Hematopoietic multipotent progenitor cell treated with erythropoietin and hydrocortisone succinate and interleukin-3 and kit ligand, for 6 days (in vitro differentiated cells): ENCODE data around the gene SPEG.

Experiments
- DNase-seq: peaks from one replicate; pipeline ENCODE4 v3.0.0-alpha.2; 2015

Gene SPEG

DNA sequence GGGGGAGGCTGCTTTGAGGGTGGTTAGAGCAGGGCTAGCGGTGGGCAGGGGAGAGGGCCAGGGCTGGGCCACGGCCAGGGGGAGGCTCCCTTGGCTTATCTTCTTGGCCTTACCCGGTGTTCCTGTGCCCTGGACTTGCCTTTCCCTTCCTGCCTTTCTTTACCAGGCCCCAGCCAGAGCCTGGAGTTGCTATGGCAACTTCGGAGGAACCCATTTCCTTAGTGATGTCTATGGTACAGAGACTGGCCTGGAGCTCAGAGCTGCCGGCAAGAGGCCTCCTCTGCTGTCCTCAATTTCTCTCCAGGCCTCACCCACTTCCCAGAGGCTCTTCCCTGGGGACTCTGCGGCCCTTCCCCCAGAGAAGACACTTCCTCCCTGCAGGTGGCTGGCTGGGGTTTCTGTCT, 11.5 kb downstream of the SPEG start:
- DNase-seq, result no peak

DNA sequence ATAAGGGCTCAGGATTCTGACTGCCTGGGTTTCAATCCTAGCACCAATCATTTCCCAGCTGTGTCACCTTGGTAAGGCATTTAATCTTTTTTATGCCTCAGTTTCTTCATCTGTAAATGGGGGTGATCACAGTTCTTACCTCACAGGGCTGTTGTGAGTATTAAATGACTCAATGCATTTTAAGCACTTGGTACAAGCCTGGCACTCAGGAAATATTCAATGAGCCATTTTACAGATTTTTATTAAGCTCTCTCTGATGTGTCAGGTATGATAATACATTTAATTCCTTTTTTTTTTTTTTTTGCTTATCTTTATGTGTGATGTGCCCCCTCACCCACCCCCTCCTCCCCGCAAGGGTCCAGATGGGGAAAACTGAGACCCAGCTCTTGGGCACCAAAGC, 12.0 kb downstream of the SPEG start:
- DNase-seq, result no peak

DNA sequence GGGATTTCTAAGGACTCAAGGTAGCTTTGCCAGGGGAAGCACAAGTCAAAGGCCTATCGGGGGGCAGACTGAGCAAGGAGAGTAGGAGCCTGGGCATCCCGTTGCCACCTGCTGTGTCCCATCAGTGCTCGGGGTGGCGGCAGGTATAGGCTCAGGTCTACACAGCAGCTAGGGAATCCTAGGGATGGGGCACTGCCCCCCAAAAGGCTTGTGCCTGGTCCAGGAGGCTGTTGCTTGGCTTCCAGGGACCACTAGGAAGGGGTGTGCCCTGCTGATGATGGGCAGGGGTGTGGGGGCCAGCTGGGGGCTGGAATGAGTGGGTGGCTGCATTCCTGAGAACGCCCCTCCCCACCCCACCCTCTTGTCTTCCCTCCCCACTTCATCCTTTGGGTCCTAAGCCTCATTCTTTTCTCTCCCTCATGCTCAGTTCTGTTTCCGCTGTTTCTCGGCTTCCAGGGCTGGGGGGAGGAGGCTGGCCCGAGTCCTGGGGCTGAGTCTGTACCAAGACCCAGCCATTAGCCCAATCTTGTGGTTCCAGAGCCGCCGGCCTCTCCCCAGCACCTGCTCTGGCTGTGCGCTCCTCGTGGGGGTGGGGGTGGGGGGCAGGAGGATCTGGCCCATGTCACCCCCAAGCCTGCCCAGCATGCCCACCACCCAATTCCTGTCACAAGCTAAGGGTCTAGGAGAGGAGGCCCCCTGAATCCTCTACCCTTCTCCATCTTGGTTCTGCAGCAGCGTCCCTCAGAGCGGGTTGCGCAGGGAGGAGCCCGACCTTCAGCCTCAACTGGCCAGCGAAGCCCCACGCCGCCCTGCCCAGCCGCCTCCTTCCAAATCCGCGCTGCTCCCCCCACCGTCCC, 12.8 kb downstream of the SPEG start:
- no peak for DNase-seq

DNA sequence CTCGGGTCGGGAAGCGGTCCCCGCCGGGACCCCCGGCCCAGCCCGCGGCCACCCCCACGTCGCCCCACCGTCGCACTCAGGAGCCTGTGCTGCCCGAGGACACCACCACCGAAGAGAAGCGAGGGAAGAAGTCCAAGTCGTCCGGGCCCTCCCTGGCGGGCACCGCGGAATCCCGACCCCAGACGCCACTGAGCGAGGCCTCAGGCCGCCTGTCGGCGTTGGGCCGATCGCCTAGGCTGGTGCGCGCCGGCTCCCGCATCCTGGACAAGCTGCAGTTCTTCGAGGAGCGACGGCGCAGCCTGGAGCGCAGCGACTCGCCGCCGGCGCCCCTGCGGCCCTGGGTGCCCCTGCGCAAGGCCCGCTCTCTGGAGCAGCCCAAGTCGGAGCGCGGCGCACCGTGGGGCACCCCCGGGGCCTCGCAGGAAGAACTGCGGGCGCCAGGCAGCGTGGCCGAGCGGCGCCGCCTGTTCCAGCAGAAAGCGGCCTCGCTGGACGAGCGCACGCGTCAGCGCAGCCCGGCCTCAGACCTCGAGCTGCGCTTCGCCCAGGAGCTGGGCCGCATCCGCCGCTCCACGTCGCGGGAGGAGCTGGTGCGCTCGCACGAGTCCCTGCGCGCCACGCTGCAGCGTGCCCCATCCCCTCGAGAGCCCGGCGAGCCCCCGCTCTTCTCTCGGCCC, 13.6 kb downstream of the SPEG start:
- DNase-seq, result no peak

DNA sequence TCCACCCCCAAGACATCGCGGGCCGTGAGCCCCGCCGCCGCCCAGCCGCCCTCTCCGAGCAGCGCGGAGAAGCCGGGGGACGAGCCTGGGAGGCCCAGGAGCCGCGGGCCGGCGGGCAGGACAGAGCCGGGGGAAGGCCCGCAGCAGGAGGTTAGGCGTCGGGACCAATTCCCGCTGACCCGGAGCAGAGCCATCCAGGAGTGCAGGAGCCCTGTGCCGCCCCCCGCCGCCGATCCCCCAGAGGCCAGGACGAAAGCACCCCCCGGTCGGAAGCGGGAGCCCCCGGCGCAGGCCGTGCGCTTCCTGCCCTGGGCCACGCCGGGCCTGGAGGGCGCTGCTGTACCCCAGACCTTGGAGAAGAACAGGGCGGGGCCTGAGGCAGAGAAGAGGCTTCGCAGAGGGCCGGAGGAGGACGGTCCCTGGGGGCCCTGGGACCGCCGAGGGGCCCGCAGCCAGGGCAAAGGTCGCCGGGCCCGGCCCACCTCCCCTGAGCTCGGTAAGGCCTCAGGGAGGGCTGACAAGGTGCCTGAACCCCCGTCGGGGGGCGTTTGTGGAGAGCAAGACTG, 14.2 kb downstream of the SPEG start:
- peak; percentile 30 for DNase-seq

DNA sequence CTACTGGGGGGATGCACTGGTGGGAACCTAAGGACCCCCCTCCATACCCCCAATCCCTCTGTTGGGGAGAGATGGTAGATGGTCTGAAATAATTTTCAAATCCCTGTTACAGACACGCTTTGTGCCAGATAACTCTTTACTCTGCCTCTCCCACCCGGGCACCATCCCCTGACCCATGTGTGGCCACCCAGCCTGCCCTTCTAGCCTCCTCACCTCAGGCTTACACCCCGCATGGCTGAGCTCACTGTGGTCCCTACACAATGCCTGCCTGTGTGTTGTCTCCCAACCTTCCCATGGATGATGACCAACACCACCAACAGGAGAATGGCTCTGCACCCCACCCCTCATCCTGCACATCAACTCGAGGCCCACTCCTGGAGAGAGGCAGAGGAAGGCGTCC, 15.0 kb downstream of the SPEG start:
- DNase-seq, result no peak

DNA sequence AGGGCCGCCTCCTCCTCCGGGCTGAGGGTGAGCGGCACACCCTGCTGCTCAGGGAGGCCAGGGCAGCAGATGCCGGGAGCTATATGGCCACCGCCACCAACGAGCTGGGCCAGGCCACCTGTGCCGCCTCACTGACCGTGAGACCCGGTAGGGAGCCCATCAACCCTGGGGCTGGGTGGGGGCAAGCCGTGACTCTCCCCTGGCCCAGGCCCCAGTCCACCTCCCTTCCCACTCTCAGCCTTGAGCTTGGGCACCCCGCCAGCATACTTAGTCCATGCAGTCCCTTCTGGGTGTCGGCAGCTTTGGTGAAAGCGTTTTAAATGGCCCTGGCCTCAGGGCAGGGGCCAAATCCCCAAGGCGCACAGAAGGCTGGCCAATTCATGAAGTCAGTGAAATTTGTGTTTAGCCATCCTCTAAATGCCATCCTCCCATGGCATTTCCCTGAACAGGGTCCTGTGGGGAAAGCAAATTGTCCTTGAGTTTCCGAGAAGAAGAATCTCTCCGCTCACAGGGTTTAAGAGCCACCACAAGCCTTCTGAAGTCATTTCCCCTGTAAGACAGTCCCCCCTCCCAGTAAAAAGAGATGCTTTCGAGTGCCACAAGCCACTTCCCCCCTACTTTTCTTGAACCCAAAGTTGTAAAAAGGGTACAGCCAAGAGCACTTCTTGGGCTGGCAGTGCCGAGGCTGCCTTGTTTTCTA, 17.2 kb downstream of the SPEG start:
- DNase-seq, result no peak

DNA sequence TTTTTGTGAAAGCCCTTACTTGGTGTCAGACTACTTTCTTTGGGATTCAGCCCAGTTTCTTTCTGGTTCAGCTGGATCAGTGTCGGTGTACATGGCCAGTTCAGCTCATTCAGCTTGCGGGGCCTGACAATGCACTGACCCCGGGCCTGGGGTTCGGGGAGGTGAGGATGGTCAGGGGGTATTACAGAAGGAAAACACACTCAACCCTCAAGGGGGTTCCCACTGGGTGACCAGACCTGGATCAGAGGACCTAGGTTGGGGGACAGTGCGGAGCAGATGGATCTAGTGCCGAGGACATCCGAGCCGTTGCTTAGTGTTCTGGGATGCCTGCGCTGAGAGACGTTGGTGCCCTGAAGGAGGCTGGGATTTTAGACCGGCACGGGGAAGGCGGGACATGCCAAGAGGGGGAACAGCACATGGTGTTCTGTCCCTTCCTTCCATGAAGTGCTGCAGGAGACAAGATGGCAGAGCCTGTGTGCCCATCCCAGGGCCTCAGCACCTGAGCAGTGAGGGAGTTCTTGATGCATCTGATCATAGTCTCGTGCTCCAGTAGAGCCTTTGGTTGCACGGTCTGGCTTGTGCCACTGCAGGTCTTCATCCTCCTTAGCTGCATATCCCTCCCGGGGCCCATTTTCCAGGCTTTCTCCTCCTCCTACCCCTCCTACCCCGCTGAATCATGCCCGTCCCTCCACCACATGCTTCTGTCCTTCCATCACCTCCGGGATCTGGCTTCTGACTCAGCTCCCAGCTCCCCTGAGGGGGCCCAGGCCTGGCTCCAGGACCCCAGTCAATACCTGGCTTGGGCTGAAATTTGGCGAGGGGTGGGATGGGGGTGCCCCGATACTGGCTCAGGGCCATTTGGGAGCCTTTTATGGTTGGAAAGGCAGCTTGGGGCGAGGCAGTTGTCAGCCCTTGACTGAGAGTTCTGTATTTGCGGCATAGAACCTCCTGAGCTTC, 18.0 kb downstream of the SPEG start:
- DNase-seq, result no peak

DNA sequence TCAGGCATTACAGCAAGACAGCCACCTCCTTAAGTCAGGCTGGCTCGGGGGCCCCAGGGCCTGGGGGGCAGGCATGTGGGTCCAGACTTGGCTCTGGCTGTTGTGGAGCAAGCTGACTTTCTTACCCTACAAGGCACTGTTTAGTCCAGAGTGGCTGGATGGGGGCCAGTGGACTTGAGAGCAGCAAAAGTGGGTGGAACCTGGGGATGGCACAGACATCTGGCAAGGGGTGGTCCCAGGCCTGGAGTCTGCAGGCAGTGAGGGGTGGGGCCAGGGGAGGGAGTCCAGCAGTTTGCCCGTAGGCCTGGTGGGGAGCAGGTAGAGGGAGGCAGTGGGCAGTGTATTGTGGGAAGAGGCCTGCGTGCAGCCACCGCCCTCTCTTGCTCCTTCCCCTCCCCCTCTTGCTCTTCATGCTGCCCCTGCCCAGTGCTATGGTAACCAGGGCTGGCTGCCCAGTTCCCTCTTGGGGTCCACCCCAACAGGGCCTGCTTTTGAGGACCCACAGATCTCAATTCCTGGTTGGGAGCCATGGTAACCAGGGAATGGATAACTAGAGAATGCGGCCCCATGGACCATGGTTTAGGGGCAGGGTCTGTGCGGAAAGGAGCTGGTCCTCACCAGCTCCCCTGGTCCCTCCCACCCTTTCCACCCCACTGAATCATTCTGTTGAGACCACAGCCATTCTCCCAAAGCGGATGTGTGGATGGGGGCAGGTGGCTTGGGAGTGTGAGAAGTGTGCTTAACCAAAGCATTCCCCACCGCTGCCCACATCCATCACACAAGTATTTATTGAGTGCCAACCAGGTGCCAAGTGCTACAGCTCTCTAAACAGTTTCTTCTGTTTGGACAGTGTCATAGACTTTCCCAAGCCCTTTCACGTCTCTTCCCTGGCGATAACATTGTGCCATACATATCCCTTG, 19.3 kb downstream of the SPEG start:
- DNase-seq, result no peak

DNA sequence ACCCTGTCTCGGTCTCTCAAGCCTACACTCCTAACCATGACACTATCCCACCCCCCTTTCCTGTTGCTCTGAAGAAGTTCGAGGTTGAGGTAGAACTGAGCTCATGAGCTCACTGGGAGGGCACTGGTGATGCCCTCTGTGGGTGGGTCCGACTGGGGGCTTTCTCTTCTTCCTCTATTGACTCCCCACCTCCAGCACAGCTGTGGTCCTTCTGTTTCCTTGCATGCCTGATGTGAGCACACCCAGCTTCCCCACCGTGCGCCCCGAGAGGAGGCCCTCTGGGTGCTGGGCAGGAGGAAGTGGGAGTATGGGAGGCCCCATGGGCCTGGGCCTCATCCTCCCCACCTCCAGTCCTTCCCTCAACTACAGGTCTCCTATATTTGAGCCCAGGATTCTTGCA, 20.9 kb downstream of the SPEG start:
- DNase-seq, result no peak

DNA sequence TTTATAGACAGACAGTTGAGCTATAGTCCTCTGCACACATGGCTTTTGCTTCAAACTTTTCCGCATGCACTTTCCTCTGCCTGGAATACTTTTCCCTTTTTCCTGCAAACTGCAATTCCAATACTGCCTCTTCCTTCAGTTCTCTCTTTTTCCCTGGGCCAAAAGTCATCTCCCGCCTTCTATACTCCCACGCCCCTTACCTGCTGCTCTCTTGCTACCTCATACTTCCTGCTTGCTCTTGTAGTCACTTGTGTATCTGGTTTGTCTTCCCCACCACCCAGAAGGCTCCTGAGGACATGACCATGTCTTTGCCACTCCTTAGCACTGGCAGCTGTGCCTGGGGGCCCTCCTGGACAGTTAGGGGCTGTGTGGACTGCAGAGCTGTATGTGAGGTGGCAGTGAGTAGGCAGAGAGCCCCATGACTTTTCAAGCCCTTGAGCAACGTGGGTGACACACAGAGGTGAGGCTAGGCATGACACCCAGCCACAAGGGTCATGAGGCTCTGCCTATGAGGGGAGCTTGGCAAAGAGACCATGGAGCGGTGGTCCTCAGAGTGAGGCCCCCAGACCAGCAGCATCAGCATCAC, 23.2 kb downstream of the SPEG start:
- DNase-seq, result peak; percentile 63

DNA sequence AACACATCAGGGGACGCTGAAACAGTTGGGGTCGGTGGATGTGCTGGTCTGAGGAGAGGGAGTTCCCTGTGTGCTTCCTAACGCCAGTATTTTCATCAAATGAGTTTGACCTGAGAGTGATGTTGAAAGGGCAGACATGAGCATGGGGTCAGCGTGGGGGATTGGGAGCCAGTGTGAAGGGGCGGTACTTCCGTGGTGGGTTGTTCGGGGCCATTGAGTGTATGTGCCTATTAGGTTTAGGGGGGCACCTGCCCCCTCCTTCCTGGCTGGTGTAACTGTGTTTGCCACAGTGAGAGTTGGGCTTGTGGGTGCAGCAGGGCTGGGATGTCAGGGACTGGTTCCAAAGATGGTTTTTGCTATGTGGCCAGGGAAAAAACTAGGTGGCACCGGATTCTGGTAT, 24.4 kb downstream of the SPEG start:
- DNase-seq, result no peak

DNA sequence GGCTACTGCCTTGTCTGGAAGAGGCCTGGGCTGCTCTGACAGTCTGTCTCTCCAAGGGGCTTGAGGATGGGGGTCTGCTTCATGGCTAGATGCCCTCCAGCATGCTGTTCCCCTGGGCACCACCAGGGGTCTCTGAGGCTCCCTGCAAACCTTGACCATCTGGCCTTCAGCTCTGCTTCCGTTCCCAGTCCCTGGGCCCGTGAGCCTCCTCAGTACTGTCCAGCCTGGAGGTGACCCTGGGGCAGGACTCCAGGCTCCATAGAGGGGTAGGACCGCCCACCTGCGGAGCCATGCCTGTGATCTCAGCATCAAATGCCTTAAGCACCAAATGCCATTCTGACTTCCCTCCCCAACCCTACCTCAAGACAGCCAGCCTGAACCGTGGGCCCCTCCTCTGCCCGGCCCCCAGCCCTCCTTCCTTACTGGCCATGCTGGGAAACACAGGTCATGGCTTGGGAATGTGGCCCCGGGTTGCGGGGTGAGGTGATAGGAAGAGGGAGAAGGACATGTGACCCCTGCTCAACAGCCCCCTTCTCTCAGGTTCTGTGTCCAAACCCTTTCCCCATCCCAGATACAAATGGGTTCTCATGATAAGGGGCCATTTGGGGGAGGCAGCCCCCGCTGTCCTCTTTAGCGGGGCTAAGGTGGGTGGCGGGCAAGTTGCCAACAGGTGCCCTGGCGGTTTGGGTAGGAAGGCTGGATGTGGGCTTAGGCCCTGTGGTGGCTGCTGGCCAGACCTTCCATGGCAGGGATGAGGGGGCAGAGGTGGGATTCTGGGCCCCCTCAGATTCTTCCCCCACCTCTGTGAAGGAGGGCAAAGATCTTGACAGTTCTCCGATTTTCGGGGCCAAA, 25.0 kb downstream of the SPEG start:
- peak; percentile 59 for DNase-seq

DNA sequence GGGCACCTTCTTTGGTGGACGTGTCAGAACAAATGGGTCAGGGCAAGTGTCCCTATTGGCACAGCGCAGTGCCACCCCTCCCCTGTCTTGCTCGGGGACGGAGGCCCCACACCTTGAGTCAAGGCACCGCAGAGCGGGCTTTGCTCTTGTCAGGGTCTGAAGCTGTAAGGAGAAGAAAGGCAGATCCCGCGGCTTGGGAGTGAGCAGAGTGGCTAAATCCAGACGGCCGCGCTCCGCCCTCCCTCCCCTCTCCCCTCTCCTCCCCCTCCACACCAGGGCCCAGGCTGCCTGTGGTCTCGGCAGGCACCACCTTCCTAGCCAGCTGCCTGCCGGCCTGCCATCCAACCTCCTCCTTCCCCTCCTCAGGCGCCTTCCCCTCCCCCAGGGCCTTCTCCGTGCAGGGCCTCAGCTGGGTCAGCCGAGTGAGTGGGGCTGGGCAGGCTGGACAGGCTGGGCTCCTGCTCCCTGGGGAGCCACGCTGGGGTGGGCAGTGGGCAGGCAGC, 25.8 kb downstream of the SPEG start:
- DNase-seq, result no peak

DNA sequence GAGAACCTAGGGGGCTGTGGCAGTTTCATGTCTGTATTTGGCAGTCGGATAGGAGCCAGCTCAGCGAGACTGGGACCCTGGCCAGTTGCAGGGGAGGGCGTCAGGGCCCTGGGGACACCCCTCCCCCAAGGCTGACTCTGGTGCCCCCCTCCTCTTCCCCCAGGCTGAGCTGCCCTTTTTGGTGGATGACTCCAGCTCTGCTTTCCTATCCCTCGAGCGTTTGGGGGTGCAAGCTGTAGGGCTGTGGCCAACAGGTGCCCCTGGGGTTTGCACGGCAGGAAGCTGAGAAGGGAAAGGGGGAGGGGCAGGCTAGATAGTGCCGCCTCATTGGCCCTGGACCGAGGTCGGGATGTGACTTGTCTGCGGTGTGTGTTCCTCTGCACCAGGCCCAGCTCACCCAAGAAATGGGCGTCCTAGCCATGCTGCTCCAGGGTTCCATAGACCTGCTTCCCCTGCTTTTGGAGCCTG, 26.4 kb downstream of the SPEG start:
- DNase-seq, result no peak

DNA sequence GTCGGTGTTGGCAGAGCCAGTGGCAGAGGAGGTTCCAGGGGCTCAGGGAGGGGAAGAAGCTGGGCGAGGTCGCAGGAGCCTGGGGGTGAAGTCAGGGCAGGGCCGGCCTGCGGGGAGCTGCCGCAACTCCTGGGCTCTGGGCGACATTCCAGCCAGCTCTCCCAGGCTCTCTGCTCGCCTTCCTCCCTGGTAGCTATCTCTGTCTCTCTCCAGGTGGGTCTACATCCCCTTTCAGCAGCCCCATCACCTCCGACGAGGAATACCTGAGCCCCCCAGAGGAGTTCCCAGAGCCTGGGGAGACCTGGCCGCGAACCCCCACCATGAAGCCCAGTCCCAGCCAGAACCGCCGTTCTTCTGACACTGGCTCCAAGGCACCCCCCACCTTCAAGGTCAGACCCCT, 27.0 kb downstream of the SPEG start:
- no peak for DNase-seq

DNA sequence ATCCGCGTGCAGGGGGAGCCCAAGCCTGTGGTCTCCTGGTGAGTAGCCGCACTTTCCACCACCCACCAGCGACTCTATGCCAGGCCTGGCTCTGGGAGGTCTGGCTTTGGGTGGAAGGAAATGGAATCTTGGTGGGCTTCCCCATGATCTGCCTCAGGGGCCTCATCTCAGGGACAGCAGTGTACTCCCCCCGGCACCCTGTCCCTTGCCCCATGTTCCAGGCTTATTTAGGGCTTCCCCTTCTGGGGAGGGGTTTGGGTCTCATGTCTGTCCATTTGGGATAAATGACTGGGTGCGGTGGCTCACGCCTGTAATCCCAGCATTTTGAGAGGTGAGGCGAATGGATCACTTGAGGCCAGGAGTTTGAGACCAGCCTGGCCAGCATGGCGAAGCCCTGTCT, 27.7 kb downstream of the SPEG start:
- DNase-seq, result no peak

DNA sequence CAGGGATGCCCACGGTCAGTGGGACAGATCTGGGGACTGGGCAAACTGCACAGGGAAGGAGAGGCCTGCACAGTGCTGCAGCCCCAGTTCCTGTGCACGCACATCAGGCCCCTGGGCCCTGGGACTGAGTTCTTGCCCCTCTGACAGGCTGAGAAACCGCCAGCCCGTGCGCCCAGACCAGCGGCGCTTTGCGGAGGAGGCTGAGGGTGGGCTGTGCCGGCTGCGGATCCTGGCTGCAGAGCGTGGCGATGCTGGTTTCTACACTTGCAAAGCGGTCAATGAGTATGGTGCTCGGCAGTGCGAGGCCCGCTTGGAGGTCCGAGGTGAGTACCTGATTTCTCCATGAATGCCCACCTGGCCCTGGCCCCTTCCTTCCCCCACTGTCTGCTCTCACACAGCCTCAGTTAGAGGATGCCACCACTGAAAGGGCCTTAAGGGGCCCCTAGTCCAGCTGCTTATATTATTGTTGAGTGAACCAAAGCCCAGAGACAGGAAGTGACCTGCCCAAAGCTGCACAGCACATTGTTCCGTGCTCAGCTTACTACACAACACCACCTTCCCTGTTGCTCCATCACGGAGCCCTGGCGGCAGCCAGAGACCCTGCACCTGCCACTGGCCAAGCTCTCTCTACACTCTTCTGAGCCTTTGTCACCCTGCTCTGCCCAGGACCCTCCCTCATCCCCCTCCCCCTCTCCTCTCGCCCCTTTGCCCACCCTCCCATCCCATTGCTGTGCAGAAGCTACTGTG, 29.8 kb downstream of the SPEG start:
- DNase-seq, result no peak
